Neural progenitor cell (in vitro differentiated cells): ENCODE data around the gene MAN1A2. TPM values are rescaled to one million over a fixed set of nuclear protein-coding genes. Genes with fewer than 3 reads are reported as not detected.

Experiments used
- DNase-seq: peaks from one replicate; pipeline ENCODE4 v3.0.0-alpha.2; 2016; ENCODE audit warnings: low spot score
- H2AFZ ChIP-seq: fragments of 200-600 bp; sonication (generic); replicated peaks from 2 replicates; pipeline ENCODE4 v1.6.1; 2016; ENCODE audit warnings: antibody characterized with exemption
- H3F3A ChIP-seq: fragments of 200-600 bp; sonication (generic); 2 replicates; pipeline ENCODE4 v1.6.1; 2016; ENCODE audit warnings: antibody characterized with exemption, low read depth
- H3K27ac ChIP-seq: fragments of 200-600 bp; sonication (generic); 2 replicates; pipeline ENCODE4 v1.5.1; 2016; ENCODE audit warnings: mild to moderate bottlenecking
- H3K27me3 ChIP-seq: fragments of 200-600 bp; sonication (generic); 2 replicates; pipeline ENCODE4 v1.6.1; 2016; ENCODE audit warnings: mild to moderate bottlenecking, moderate library complexity
- H3K36me3 ChIP-seq: fragments of 200-600 bp; sonication (generic); 2 replicates; pipeline ENCODE4 v1.5.1; 2016
- H3K4me1 ChIP-seq: fragments of 200-600 bp; sonication (generic); 2 replicates; pipeline ENCODE4 v1.6.1; 2016; ENCODE audit warnings: mixed run types
- H3K4me2 ChIP-seq: fragments of 200-600 bp; sonication (generic); 2 replicates; pipeline ENCODE4 v1.6.1; 2016
- H3K4me3 ChIP-seq: fragments of 200-600 bp; sonication (generic); 2 replicates; pipeline ENCODE4 v1.5.1; 2016
- H3K79me2 ChIP-seq: fragments of 200-600 bp; sonication (generic); 2 replicates; pipeline ENCODE4 v1.6.1; 2016; ENCODE audit warnings: low read depth
- H3K9ac ChIP-seq: fragments of 200-600 bp; sonication (generic); 2 replicates; pipeline ENCODE4 v1.6.1; 2016
- H3K9me3 ChIP-seq: fragments of 200-600 bp; sonication (generic); 2 replicates; pipeline ENCODE4 v1.5.1; 2016; ENCODE audit warnings: low read depth
- H4K20me1 ChIP-seq: fragments of 200-600 bp; sonication (generic); 2 replicates; pipeline ENCODE4 v1.6.1; 2016; ENCODE audit warnings: low read depth
- H3K27ac Mint-ChIP-seq: 3 replicates; pipeline ENCODE4 v1.8.0; 2021; ENCODE audit warnings: mixed read lengths
- H3K27me3 Mint-ChIP-seq: 2 replicates; pipeline ENCODE4 v1.8.0; 2022; ENCODE audit warnings: low read depth, mild to moderate bottlenecking, inconsistent platforms, moderate library complexity, mixed read lengths; ENCODE audit not compliant: insufficient read depth
- H3K36me3 Mint-ChIP-seq: 3 replicates; pipeline ENCODE4 v1.8.0; 2021; ENCODE audit warnings: mixed read lengths
- H3K4me1 Mint-ChIP-seq: 3 replicates; pipeline ENCODE4 v1.8.0; 2021; ENCODE audit warnings: mixed read lengths
- H3K4me3 Mint-ChIP-seq: 3 replicates; pipeline ENCODE4 v1.8.0; 2021; ENCODE audit warnings: mild to moderate bottlenecking, moderate library complexity, mixed read lengths
- H3K9me3 Mint-ChIP-seq: 3 replicates; pipeline ENCODE4 v1.8.0; 2020; ENCODE audit warnings: mixed read lengths
- EZH2 ChIP-seq: fragments of 200-600 bp; sonication (generic); IDR thresholded peaks from 2 replicates; pipeline ENCODE4 v1.6.1; 2017; ENCODE audit warnings: antibody characterized with exemption, mild to moderate bottlenecking, moderate library complexity
- EZH2phosphoT487 ChIP-seq: fragments of 200-600 bp; sonication (generic); IDR thresholded peaks from 2 replicates; pipeline ENCODE4 v1.6.1; 2017; ENCODE audit warnings: antibody characterized with exemption
- total RNA-seq: library from RNA; depleted of rRNA; stranded (reverse); fragments of >200 nt; gene quantifications from 2 replicates; pipeline ENCODE4 v1.2.3, GENCODE V29; 2015; ENCODE audit warnings: low replicate concordance
- TF ChIP-seq, protein P1 (sequence below): fragments of 200-600 bp; sonication (generic); IDR thresholded peaks from 2 replicates; pipeline ENCODE4 v1.5.1; 2017; ENCODE audit warnings: antibody characterized with exemption, mild to moderate bottlenecking

MAN1A2 gene
- total RNA-seq, 1 donor from 2014 or later, result 28.6 TPM

DNA sequence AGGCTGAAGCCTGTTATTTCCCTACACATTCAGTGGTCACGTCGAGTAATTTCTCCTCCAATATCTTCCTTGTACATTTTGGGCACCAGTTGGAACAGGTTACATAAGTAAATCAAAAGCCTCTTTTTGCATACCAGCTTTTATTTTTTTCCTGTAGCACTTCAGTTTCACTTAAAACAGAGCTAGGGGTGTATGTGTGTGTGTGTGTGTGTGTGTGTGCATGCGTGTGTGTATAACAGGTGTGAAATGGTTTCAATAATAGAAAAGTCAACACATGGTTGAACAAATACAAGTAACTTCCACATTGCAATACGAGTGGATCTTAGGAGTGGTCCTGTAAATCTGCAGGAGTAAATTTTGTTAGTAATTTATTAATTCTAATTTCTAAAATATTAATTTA lies 3.0 kb upstream of the MAN1A2 start:
- H3K4me1 ChIP-seq, result peaks cover 16% of the 10 kb centered on the region
- H3K9me3 Mint-ChIP-seq, result no peaks in the 10 kb centered on the region
- H3K27ac ChIP-seq, result no peak overlapping the region
- peaks cover 27% of the 10 kb centered on the region for H3K4me1 Mint-ChIP-seq
- no peak overlapping the region for H3K27ac Mint-ChIP-seq
- H3K36me3 ChIP-seq, result no peaks in the 10 kb centered on the region
- H3K4me2 ChIP-seq, result no peak overlapping the region
- H3K27me3 Mint-ChIP-seq, result peaks cover 4% of the 10 kb centered on the region
- no peak for TF ChIP-seq EZH2phosphoT487
- TF ChIP-seq, protein P1, sequence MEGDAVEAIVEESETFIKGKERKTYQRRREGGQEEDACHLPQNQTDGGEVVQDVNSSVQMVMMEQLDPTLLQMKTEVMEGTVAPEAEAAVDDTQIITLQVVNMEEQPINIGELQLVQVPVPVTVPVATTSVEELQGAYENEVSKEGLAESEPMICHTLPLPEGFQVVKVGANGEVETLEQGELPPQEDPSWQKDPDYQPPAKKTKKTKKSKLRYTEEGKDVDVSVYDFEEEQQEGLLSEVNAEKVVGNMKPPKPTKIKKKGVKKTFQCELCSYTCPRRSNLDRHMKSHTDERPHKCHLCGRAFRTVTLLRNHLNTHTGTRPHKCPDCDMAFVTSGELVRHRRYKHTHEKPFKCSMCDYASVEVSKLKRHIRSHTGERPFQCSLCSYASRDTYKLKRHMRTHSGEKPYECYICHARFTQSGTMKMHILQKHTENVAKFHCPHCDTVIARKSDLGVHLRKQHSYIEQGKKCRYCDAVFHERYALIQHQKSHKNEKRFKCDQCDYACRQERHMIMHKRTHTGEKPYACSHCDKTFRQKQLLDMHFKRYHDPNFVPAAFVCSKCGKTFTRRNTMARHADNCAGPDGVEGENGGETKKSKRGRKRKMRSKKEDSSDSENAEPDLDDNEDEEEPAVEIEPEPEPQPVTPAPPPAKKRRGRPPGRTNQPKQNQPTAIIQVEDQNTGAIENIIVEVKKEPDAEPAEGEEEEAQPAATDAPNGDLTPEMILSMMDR, result no peak
- TF ChIP-seq EZH2, result no peak
- no peak overlapping the region for H3K4me3 Mint-ChIP-seq
- DNase-seq, result no peak
- peaks cover 22% of the 10 kb centered on the region for H3F3A ChIP-seq
- H3K36me3 Mint-ChIP-seq, result no peaks in the 10 kb centered on the region
- no peak overlapping the region for H2AFZ ChIP-seq
- no peaks in the 10 kb centered on the region for H3K27me3 ChIP-seq
- peaks cover 17% of the 10 kb centered on the region for H4K20me1 ChIP-seq
- H3K4me3 ChIP-seq, result no peak overlapping the region
- peaks cover 34% of the 10 kb centered on the region for H3K79me2 ChIP-seq
- H3K9me3 ChIP-seq, result no peaks in the 10 kb centered on the region
- H3K9ac ChIP-seq, result no peak overlapping the region

DNA sequence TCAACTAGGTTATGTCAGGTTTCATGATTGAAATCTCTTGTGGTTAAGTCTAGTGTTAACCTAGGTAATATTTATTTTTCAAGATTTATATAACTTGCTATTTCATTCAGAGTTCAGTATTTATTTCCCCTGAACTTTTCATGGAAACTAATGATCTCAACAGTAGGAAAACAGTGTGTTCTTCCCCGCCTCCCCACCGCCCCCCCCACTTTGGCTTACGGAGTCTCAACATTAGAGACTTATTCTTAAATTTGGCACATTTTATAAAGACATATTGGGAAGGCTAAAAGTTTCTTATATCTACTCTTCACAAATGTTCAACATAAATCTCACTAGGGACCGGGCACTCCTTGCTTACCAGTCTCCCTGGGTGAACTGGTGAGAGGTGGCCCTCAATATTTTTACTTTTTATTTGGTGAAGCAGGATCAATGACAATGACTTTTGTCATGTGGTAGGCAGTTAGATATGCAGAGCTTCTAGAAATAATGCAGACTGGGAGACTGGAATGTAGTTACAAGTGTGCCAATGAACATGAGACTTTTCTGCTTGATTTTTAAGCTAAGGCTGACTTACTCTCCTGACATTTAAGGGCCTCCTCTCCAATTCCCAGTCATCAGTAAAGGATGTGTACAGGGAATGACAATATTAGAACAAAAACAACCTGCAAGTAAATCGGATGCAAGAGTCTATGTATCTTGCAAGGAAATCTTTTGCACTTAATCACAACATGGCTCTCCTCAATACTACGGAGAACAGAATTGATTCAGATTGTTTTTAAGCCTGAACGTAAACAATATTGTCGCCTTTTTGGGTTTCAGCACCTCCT lies 1.7 kb upstream of the MAN1A2 start:
- no peak for DNase-seq
- peak overlapping the region; percentile 97 for H3K4me3 Mint-ChIP-seq
- Histone ChIP-seq H3K9ac (peak overlapping the region; percentile 74), H4K20me1 (peaks cover 25% of the 10 kb centered on the region), H3F3A (peaks cover 22% of the 10 kb centered on the region), H3K36me3 (no peaks in the 10 kb centered on the region), H3K27me3 (no peaks in the 10 kb centered on the region), H3K79me2 (peaks cover 47% of the 10 kb centered on the region), H3K27ac (no peak overlapping the region), H3K4me3 (peak overlapping the region; percentile 73), H3K4me2 (peak overlapping the region; percentile 99), H2AFZ (peak overlapping the region; percentile 43), H3K4me1 (peaks cover 29% of the 10 kb centered on the region), H3K9me3 (no peaks in the 10 kb centered on the region)
- H3K27ac Mint-ChIP-seq, result peak overlapping the region; percentile 99
- peaks cover 38% of the 10 kb centered on the region for H3K4me1 Mint-ChIP-seq
- TF ChIP-seq EZH2phosphoT487 (no peak), EZH2 (no peak)
- TF ChIP-seq, protein P1, result no peak
- H3K9me3 Mint-ChIP-seq, result no peaks in the 10 kb centered on the region
- peaks cover 2% of the 10 kb centered on the region for H3K27me3 Mint-ChIP-seq
- H3K36me3 Mint-ChIP-seq, result no peaks in the 10 kb centered on the region

DNA sequence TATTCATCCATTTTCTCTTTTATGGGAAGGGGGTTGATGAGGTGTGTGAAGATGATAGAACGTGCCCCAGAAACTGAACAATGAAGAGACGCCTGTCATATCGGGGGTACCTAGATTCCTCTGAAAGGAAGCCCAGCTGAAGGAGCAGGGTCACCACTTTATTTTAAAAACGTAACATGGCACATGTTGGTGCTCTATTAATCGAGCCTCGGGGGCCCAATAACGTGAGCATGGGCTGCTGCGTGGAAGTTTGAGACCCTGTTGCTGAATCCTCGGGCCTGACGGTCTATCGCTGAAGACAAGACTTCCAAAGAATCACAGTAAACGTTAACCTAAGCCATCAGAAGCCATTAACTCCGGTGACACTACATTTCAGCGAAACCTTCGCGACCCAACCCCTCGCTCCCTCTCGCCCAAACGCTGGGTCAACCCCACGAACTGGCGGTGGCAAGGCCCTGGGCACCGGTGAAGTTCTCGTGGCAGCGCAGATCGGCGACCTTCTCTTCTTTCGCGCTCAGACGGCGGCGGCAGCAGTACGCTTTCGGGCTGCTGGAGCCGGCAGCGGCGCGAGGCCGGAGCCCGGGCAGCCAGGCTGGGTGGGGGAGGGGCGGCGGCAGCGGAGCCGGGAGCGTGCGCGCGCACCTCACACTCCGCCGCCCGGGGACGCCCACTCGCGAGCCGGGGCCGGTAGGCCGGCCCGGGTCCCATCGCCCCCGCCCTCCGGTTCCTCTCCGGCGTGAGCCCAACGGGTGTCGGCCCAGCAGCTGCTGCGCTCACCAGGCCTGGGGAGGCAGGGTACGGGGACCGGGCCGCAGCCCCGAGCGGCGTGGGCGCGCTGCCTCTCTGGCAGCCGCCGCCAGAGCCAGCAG lies 838 bp upstream of the MAN1A2 start:
- Histone ChIP-seq H3K4me3 (peak overlapping the region; percentile 73), H3K9me3 (no peaks in the 10 kb centered on the region), H3K36me3 (no peaks in the 10 kb centered on the region), H3K9ac (peak overlapping the region; percentile 74), H3K4me2 (peak overlapping the region; percentile 99), H3K79me2 (peaks cover 55% of the 10 kb centered on the region), H2AFZ (peak overlapping the region; percentile 43), H3K27me3 (no peaks in the 10 kb centered on the region), H3K4me1 (peaks cover 35% of the 10 kb centered on the region), H3F3A (peaks cover 22% of the 10 kb centered on the region), H3K27ac (peak overlapping the region; percentile 93), H4K20me1 (peaks cover 25% of the 10 kb centered on the region)
- TF ChIP-seq, protein P1, result peak; percentile 11
- TF ChIP-seq EZH2phosphoT487, result no peak
- H3K27ac Mint-ChIP-seq, result peak overlapping the region; percentile 99
- DNase-seq, result peak; percentile 92
- no peaks in the 10 kb centered on the region for H3K9me3 Mint-ChIP-seq
- no peaks in the 10 kb centered on the region for H3K36me3 Mint-ChIP-seq
- H3K27me3 Mint-ChIP-seq, result peaks cover 2% of the 10 kb centered on the region
- peaks cover 43% of the 10 kb centered on the region for H3K4me1 Mint-ChIP-seq
- H3K4me3 Mint-ChIP-seq, result peak overlapping the region; percentile 97
